Stimulated activated CD4-positive, alpha-beta T cell treated with anti-CD3 and anti-CD28 coated beads, TNF-alpha, amount 100 ng/mL, for 1 hour (primary cell): ENCODE data around the gene MTA3.
"Not testable (repeated sequence)": the region's sequence is repeated elsewhere in the genome, so short reads cannot be mapped to it uniquely, and the experiment has no call there.

Source experiments
- DNase-seq, 3 donors: peaks; one replicate each; pipeline ENCODE4 v3.0.0-alpha.2; 2020; ENCODE audit warnings: low read depth in 3 of 3, low spot score in 1 of 3

The MTA3 gene

DNA sequence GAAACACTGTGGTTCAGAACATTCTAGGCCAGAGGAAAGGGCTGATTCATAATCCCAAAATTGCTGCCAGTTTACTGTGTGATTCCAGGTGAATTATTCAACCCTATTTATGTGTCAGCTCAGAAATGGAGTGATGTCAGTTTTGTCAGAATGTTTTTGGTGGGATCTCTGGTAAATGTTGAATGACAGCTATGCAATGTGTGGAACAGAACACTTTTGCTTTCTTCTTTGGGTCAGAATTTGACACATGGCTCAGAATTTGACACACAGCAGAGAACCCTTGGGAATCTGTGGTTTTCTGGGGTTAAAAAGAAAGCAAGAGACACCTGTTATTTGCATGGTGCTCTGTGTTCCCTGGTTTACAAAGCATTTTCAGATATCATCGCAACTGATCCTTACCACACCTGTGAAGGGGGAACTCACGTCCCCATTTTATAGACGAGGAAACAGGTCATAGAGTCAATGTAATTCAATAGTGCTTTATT is 1.6 kb upstream of the MTA3 start:
- no peak for DNase-seq

GRCh38 chr2:42567364-42567763 is 1.1 kb upstream of the MTA3 start:
- no peak for DNase-seq

DNA sequence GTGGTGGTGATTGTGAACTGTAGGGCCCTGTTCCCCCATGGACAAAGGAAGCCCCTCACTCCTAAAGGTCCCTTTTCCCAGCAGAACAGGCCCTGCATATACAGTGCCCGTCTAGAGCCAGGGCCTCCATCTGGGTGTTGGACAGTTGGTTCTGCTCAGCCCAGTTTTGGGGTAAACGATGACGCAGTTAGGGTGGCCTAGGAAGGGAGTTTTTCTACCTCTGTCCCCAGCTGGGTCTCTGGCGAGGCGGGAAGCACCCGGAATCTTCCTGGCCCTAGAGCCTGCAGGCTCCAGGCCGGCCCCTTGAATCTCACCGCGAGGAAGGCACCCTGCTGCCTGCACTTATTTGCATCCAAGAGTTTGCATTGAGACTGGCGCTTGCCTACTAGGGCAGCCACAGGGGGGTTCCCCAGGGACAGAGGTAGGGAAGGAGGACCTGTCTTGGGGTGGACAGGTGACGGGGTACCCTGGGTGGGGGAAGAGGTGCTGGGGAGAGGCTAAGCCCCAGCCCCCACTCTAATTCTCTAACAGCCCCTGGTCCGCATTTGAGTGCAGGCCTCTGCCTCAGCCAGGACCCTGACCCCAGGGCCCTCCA is 529 bp upstream of the MTA3 start:
- no peak for DNase-seq

GRCh38 chr2:42569116-42569711 is 782 bp downstream of the MTA3 start:
- no peak for DNase-seq

DNA sequence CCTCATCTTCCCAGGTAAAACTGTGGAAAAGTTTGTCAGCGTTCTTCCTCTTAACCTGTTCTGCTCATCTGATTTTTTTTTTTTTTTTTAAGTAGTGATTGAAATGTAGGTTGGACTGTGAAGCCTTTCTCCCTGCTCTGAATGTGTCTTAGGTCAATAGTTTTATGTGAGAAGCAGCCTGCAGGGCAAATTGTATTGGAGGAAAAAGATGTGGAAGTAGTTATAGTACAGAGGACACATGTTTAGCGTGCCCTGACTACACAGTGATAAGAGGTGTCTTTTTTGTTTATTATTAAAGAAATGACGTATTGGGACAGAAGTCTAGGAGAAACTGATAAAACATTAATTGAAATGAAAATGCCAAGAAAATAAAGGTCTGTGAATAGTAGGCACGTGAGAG is 1.5 kb downstream of the MTA3 start:
- no peak for DNase-seq

DNA sequence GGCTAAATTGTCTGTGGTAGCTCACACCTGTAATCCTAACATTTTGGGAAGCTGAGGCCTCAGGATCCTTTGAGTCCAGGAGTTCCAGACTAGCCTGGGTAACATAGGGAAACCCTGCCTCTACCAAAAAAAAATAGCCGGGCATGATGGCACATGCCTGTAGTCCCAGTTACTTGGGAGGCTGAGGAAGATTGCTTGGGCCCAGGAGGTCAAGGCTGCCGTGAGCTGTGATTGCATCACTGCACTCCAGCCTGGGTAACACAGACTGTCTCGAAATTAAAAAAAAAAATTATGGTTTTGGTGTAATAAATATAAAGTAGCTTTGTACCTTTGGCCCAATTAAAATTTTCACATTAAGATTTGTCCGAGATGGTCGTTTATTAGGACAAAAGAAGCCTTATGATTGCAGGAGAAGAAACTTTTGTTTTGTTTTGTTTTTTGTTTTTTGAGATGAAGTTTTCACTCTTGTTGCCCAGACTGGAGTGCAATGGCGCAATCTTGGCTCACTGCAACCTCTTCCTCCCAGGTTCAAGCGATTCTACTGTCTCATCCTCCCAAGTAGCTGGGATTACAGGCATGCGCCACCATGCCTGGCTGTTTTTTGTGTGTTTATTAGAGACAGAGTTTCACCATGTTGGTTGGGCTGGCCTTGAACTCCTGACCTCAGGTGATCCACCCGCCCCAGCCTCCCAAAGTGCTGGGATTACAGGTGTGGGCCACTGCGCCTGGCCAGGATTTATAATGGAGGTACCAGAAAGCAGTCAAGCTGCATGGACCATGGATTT is 4.1 kb downstream of the MTA3 start:
- no peak for DNase-seq

DNA sequence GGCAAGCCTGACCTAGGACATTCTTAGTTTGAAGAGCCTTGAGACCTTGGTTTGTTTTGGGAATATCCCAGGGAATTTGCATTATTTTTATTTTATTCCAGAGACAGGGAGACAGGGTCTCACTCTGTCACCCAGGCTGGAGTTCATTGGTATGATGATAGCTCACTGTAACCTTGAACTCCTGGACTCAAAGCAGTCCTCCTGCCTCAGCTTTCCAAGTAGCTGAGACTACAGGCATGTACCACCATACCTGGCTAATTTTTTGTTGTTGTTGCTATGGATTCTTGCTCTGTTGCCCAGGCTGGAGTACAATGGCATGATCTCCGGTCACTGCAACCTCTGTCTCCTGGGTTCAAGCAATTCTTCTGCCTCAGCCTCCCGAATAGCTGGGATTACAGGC is 4.8 kb downstream of the MTA3 start:
- DNase-seq, result no peak

- no peak for DNase-seq
Observed at GRCh38 chr2:42575458-42576064, 7.1 kb downstream of the MTA3 start.

- DNase-seq, result no peak
Observed at GRCh38 chr2:42578621-42579020, 10.2 kb downstream of the MTA3 start.

- no peak for DNase-seq
Observed at GRCh38 chr2:42581257-42581656, 12.8 kb downstream of the MTA3 start.

- not testable (repeated sequence) for DNase-seq
Observed at GRCh38 chr2:42584628-42585027, 16.2 kb downstream of the MTA3 start.

DNA sequence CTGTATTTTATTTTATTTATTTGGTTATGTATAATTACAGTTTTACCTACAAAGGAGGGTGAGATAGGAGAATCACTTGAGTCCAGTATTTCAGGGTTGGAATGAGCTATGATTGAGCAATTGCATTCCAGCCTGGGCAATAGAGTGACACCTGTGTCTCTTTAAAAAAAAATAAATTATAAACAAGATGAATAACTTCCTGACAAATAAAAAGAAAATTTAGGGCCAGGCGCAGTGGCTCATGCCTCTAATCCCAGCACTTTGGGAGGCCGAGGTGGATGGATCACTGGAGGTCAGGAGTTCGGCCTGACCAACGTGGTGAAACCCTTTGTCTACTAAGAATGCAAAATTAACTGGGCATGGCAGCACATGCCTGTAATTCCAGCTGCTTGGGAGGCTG is 17.3 kb downstream of the MTA3 start:
- DNase-seq, result no peak

- DNase-seq, result no peak
Observed at GRCh38 chr2:42587526-42588117, 19.2 kb downstream of the MTA3 start.

DNA sequence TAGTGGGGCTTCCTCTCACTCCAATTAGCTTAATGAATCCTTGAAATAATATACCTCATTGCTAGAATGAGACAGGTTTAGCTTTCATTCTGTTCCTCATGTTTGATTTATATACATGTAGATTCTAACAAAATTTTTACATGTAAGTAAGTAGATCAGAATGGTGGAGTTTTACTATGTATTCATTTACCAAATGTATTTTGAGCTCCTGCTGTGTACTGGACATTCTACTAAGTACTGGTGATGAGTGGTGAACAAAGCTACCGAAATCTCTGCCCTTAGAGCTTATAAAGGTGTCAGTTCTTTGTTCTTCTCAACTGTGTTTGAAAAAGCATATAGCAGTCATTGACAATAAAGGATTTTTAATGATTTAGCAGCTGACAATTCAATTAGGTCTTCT is 19.7 kb downstream of the MTA3 start:
- no peak for DNase-seq

DNA sequence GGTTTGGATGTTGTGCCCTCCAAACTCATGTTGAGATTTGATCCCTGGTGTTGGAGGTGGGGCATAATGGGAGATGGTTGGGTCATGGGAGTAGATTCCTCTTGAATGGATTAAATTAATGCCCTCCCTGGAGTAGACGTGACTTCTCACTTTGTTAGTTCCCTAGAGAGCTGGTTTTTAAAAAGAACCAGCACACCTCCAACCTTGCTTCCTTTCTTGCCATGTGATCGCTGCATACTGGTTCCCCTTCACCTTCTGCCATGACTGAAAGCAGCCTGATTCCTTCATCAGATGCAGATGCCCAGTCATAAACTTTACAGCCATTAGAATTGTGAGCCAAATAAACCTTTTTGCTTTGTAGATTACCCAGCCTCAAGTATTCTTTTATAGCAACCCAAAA is 21.7 kb downstream of the MTA3 start:
- DNase-seq, result no peak

DNA sequence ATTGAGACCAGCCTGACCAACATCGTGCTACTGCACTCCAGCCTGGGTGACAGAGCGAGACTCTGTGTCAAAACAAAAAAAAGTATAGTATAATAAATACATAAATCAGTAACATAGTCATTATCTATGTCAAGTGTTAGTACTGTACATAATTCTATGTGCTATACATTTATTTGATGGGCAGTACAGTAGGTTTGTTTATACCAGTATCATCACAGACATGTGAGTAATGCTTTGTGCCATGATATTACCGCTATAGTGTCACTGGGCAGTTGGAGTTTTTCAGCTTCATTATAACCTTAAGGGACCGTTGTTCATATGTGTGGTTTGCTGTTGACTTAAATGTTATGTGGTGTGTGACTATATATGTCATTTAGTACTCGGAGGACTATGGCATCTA is 24.9 kb downstream of the MTA3 start:
- no peak for DNase-seq

- no peak for DNase-seq
Observed at GRCh38 chr2:42598656-42599055, 30.2 kb downstream of the MTA3 start.

- DNase-seq, result no peak
Observed at GRCh38 chr2:42601076-42601475, 32.6 kb downstream of the MTA3 start.

DNA sequence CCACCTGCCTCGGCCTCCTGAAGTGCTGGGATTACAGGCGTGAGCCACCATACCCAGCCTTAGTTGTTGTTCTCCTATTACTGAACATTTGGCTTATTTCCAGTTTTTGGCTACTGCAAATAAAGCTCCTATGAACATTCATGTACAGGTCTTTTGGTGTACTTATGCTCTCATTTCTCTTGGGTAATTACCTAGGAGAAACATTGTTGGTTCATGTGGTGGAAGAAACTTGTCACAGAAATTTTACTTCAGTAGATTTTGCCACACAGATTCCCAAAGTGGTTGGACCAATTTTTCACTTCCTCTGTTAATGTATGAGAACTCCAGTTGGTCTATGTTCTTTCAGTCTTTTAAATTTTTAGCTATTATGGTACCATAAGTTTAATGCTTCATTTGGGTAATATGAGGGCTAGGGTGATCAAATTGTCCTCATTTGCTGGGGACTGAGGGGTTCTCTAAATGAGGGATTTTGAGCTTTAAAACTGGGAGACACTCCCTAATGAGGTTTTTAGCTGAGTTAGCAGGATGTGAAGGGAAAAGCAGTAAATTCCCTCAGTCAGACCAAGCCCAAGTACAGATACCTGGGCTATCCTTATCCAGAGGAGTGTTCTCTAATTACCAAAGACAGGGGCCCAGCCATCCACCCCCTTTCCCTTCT is 33.9 kb downstream of the MTA3 start:
- no peak for DNase-seq

GRCh38 chr2:42602876-42603219 is 34.4 kb downstream of the MTA3 start:
- DNase-seq, result no peak

DNA sequence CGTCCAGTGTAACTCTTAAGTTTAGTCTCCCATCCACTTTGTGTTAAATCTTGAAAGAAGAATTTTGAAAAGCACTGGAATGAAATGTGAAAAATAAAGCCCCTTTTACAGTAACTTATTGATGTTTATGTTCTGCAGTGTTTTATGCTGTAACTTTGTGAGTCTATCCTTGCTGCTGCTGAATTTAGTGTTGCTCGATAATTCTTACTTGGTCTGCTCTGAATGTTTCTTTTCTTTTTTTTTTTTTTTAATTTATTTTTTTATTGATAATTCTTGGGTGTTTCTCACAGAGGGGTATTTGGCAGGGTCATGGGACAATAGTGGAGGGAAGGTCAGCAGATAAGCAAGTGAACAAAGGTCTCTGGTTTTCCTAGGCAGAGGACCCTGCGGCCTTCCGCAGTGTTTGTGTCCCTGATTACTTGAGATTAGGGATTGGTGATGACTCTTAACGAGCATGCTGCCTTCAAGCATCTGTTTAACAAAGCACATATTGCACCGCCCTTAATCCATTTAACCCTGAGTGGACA is 36.0 kb downstream of the MTA3 start:
- not testable (repeated sequence) for DNase-seq
